NCI-H226 (cell line): ENCODE measurements around the gene NYNRIN.

ENCODE experiments used
- DNase-seq: peaks from one replicate; pipeline ENCODE4 v3.0.0-alpha.2; 2015

NYNRIN gene

GRCh38 chr14:24415421-24416253, 16.8 kb downstream of the NYNRIN start:
- no peak for DNase-seq

- DNase-seq = no peak
Measured at GRCh38 chr14:24416254-24416931, 17.6 kb downstream of the NYNRIN start.

- no peak for DNase-seq
Measured at GRCh38 chr14:24416932-24417619, 18.3 kb downstream of the NYNRIN start.

- no peak for DNase-seq
Measured at GRCh38 chr14:24417832-24418491, 19.2 kb downstream of the NYNRIN start.

- DNase-seq = no peak
Measured at GRCh38 chr14:24418492-24418873, 19.7 kb downstream of the NYNRIN start.

GRCh38 chr14:24422261-24422660, 23.5 kb downstream of the NYNRIN start:
- no peak for DNase-seq

GRCh38 chr14:24422694-24423601, 24.1 kb downstream of the NYNRIN start:
- DNase-seq = no peak

- DNase-seq = peak; percentile 82
Measured at GRCh38 chr14:24425704-24426103, 26.9 kb downstream of the NYNRIN start.

- no peak for DNase-seq
Measured at GRCh38 chr14:24426150-24426911, 27.5 kb downstream of the NYNRIN start.

- DNase-seq = no peak
Measured at GRCh38 chr14:24426912-24427536, 28.2 kb downstream of the NYNRIN start.

- DNase-seq = no peak
Measured at GRCh38 chr14:24427537-24428508, 29.0 kb downstream of the NYNRIN start.

GRCh38 chr14:24428628-24429394, 30.0 kb downstream of the NYNRIN start:
- DNase-seq = no peak

GRCh38 chr14:24429395-24430142, 30.8 kb downstream of the NYNRIN start, which contains the start of the genes CBLN3 and KHNYN:
Gene CBLN3 (minus strand): TSS chr14:24429668. CDS start chr14:24429054, 614 bp downstream.
Gene KHNYN (plus strand): TSS chr14:24429954. CDS start chr14:24430731, 777 bp downstream.
- DNase-seq = peak; percentile 87

- DNase-seq = peak; percentile 60
Measured at GRCh38 chr14:24430143-24430681, 31.4 kb downstream of the NYNRIN start.

GRCh38 chr14:24430682-24431568, 32.1 kb downstream of the NYNRIN start:
- DNase-seq = peak; percentile 68

GRCh38 chr14:24431569-24432258, 32.9 kb downstream of the NYNRIN start:
- DNase-seq = peak; percentile 82
